Subcutaneous adipose tissue (tissue), 4 donors: ENCODE data around the gene ADARB2. TPM values are rescaled to one million over a fixed set of nuclear protein-coding genes. Genes with fewer than 3 reads are reported as not detected.

Experiments
- total RNA-seq, 4 donors: library from RNA; depleted of rRNA; stranded (reverse); fragments of >200 nt; gene quantifications; one replicate each; pipeline ENCODE4 v1.1.0, GENCODE V29; 2016
- TF ChIP-seq, protein P1 (sequence below): fragments of 450-650 bp; IDR thresholded peaks from one replicate; pipeline ENCODE4 v1.5.1; 2016; ENCODE audit warnings: low read depth, mild to moderate bottlenecking, control low read depth, antibody characterized with exemption, moderate library complexity

Gene ADARB2
- total RNA-seq, 4 donors from 2014 or later, result under 0.01 to 0.65 (median 0.44) TPM; not detected in 1

DNA sequence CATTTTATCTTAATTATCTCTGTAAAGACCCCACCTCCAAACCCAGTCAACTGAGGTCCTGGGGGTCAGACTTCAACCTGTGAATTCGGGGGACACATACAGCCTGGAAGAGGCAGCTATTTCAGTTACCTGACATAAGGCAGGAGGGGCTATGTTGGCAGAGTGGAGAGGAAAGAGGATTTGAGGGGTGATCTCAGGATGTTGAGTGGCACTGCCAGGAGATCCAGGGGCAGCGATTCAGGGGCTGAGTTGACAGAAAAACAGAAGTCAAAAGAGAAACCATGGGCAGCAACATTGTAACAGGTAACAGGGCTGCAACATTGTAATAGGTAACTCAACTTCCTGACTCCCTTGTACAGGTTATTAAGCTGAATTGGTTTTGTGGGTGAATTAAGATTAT lies 162.6 kb downstream of the ADARB2 start:
- TF ChIP-seq, protein P1, sequence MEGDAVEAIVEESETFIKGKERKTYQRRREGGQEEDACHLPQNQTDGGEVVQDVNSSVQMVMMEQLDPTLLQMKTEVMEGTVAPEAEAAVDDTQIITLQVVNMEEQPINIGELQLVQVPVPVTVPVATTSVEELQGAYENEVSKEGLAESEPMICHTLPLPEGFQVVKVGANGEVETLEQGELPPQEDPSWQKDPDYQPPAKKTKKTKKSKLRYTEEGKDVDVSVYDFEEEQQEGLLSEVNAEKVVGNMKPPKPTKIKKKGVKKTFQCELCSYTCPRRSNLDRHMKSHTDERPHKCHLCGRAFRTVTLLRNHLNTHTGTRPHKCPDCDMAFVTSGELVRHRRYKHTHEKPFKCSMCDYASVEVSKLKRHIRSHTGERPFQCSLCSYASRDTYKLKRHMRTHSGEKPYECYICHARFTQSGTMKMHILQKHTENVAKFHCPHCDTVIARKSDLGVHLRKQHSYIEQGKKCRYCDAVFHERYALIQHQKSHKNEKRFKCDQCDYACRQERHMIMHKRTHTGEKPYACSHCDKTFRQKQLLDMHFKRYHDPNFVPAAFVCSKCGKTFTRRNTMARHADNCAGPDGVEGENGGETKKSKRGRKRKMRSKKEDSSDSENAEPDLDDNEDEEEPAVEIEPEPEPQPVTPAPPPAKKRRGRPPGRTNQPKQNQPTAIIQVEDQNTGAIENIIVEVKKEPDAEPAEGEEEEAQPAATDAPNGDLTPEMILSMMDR, result no peak

DNA sequence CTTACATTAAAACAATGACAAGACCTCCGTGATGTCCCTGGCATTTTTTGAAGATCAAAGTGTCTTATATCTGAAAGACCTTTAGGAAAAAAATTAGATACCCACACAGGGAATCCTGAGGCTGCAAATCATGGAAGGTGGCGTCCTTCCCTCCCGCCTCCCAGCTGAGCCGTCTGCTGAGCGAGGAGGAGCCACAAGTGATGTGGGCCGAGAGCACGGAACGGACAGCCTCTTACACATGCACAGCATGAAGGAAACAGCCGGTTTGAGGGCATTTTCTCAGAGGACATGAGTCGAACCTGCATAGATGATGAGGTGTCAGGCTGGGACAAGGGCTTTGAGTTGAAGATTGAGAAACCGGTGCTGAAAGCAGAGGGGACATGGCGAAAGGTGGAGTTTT lies 163.3 kb downstream of the ADARB2 start:
- TF ChIP-seq, protein P1, result no peak

DNA sequence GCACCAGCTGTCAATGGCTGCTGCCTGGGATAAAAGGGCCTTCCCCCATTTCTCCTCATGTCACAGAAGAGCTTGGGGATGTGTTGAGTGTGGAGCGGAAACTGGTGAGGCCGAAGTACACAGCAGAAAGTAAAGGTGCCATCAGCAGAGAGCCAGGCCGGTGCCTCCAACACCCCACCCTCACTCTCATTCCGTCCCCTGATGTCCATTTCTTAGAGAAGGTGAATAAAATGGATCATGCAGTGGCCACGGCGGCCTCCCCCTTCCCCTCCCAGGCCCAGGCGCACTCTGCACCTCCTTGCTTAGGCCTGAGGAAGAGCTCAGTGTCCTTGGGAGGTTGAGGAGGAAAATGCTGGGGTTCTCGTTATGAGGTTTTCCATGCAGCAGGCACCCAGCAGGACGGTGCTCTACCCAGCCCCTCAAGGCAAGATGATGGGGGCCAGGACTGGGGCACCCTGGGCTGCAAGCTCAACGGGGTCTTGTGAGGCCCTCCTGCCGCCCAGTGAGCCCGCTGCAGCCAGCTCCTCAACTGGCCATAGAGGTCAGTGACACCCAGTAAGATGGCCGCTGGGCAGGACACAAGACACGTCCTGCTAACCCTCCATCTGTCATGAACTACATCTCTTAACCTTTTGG lies 163.9 kb downstream of the ADARB2 start:
- TF ChIP-seq, protein P1, result no peak

DNA sequence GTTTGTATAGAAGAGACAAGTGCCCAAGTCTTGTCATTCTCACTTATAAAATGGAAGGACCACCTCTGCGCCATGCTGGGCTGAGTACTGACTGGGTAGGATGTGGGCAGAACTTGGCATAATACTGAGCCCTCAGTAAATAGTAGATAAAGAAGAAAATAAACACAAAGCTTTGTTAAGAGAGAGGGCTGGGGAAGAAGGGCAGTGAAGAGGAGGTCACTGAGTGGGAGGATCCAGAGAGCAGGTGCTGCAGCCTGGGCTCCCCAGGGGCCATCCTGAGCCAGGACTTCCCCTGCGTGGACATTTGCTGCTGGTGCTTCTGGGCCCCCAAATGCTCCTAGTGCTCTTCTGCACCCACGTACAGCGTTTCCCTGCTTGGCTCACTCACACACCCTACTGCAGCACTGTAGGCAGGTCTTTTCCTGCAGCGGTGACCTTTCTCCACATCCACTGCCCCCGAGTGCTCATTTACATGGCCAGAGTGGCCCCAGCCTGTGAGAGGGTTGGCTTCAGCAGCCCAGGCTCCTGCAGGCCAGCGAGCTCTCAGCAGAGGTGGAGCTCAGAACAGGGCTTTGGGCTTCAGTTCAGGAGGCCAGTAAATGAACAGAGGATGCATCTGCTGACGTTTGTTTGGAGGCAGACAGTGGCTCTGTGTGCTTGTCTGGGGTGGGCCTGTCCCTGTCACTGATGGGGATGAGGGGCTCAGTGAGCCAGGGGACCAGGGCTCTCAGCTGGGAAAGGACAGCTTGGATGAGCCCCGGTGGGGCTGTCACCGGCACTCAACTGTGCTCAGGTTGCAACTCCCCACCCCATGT lies 164.6 kb downstream of the ADARB2 start:
- TF ChIP-seq, protein P1, result no peak

DNA sequence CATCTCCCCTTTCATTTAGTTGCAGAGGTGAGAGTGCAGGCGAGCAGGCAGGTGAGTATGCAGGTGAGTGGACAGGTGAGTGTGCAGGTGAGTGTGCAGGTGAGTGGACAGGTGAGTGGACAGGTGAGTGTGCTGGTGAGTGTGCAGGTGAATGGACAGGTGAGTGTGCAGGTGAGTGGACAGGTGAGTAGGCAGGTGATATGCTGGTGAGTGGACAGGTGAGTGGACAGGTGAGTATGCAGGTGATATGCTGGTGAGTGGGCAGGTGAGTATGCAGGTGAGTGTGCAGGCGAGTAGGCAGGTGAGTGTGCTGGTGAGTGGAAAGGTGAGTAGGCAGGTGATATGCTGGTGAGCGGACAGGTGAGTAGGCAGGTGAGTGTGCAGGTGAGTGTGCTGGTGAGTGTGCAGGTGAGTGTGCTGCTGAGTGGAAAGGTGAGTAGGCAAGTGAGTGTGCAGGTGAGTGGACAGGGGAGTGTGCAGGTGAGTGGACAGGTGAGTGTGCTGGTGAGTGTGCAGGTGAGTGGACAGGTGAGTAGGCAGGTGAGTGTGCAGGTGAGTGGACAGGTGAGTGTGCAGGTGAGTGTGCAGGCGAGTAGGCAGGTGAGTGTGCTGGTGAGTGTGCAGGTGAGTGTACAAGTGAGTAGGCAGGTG lies 165.6 kb downstream of the ADARB2 start:
- TF ChIP-seq, protein P1, result no peak

DNA sequence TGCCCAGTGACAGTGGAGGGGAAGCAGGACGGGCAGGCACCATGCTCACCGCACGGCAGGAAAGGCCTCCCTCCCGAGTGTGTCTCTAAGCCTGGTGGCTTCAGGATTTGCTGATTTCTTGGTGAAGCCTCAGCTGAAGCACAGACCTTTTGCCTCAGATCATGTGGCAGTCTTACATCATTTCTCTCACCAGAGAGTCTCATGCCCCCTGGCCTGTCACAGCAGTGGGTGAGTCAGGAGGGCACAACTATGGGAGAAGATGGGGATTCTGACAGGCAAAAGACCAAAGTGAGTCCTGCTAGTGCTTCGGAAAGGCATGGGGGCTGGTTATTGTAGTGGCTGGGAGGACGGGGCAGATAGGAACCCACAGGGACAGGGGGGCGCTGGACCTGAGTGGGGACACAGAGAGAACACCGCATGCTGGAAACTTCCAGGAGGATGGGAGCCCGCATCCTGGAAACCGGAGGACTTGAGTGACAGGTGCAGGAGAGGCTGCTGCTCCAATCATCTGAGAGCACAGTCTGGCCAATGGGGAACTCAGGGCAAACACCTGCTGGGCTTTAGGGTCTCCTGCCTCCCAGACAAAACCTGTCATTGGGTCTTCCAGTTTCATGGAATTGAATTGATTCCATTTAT lies 166.8 kb downstream of the ADARB2 start:
- TF ChIP-seq, protein P1, result no peak

DNA sequence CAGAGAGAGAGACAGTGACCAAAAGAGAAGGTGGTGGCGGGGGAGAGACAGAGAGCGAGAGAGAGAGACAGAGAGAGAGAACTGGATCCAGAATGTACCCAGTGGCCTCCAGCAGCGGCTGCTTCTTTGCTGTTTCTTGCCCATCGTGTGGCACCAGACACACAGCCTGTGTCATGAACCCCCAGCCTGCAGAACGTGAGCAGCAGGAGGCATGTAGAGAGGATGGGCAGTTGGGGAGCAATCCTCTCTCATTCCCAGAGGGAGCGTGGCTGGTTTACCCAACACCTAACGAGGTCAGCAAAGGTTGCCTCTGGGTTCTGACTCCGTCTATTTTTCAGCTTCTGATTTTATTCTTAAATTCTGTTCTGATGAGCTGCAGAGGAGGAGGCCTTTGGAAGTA lies 168.1 kb downstream of the ADARB2 start:
- TF ChIP-seq, protein P1, result no peak
